H9 (cell line): ENCODE measurements around the gene DTNA. TPM values are rescaled to one million over a fixed set of nuclear protein-coding genes. Genes with fewer than 3 reads are reported as not detected.

Experiments used
- DNase-seq: peaks from one replicate; pipeline ENCODE4 v3.0.0-alpha.2; 2017
- H2AFZ ChIP-seq: one replicate; pipeline ENCODE4 v1.6.1; 2013; ENCODE audit warnings: mild to moderate bottlenecking, low read length, control low read depth, moderate library complexity
- H2AK5ac ChIP-seq: 2 replicates; pipeline ENCODE4 v1.6.1; 2013; ENCODE audit warnings: low read length, control low read depth, mixed read lengths; ENCODE audit not compliant: insufficient read length
- H2BK120ac ChIP-seq: one replicate; pipeline ENCODE4 v1.6.1; 2013; ENCODE audit warnings: low read depth, mild to moderate bottlenecking, low read length, control low read depth, inconsistent platforms; ENCODE audit not compliant: poor library complexity, severe bottlenecking
- H2BK12ac ChIP-seq: 2 replicates; pipeline ENCODE4 v1.6.1; 2013; ENCODE audit warnings: low read length, control low read depth, mixed read lengths, low read depth; ENCODE audit not compliant: insufficient read length
- H2BK15ac ChIP-seq: 2 replicates; pipeline ENCODE4 v1.6.1; 2013; ENCODE audit warnings: low read depth, low read length, control low read depth
- H2BK20ac ChIP-seq: one replicate; pipeline ENCODE4 v1.6.1; 2013; ENCODE audit warnings: low read depth, mild to moderate bottlenecking, low read length, control low read depth, inconsistent platforms; ENCODE audit not compliant: poor library complexity, severe bottlenecking
- H2BK5ac ChIP-seq: 2 replicates; pipeline ENCODE4 v1.6.1; 2013; ENCODE audit warnings: low read length, control low read depth, mixed read lengths; ENCODE audit not compliant: insufficient read length
- H3K14ac ChIP-seq: 2 replicates; pipeline ENCODE4 v1.6.1; 2013; ENCODE audit warnings: low read length, control low read depth; ENCODE audit not compliant: insufficient read depth
- H3K18ac ChIP-seq: 2 replicates; pipeline ENCODE4 v1.6.1; 2013; ENCODE audit warnings: low read depth, mild to moderate bottlenecking, mixed read lengths, low read length, control low read depth; ENCODE audit not compliant: insufficient read length
- H3K23ac ChIP-seq: 2 replicates; pipeline ENCODE4 v1.6.1; 2013; ENCODE audit warnings: low read length, control low read depth, mixed read lengths, low read depth; ENCODE audit not compliant: insufficient read length
- H3K23me2 ChIP-seq: 2 replicates; pipeline ENCODE4 v1.6.1; 2013; ENCODE audit warnings: low read depth, mild to moderate bottlenecking, mixed read lengths, low read length, control low read depth; ENCODE audit not compliant: insufficient read length, poor library complexity, severe bottlenecking
- H3K27ac ChIP-seq: 2 replicates; pipeline ENCODE4 v1.5.1; 2013; ENCODE audit warnings: low read length, control low read depth, mixed read lengths, low read depth; ENCODE audit not compliant: insufficient read length
- H3K27me3 ChIP-seq: 2 replicates; pipeline ENCODE4 v1.6.1; 2013; ENCODE audit warnings: low read length, control low read depth, inconsistent platforms; ENCODE audit not compliant: insufficient read depth
- H3K4ac ChIP-seq: 2 replicates; pipeline ENCODE4 v1.6.1; 2013; ENCODE audit warnings: low read depth, mild to moderate bottlenecking, control low read depth, inconsistent platforms, low read length, moderate library complexity
- H3K4me1 ChIP-seq: 2 replicates; pipeline ENCODE4 v1.6.1; 2013; ENCODE audit warnings: low read length, control low read depth, inconsistent platforms; ENCODE audit not compliant: insufficient read depth
- H3K4me2 ChIP-seq: 2 replicates; pipeline ENCODE4 v1.6.1; 2013; ENCODE audit warnings: low read length, control low read depth, mixed read lengths; ENCODE audit not compliant: insufficient read length, insufficient read depth
- H3K56ac ChIP-seq: 2 replicates; pipeline ENCODE4 v1.6.1; 2013; ENCODE audit warnings: low read depth, mild to moderate bottlenecking, mixed read lengths, low read length, control low read depth; ENCODE audit not compliant: insufficient read length
- H3K79me1 ChIP-seq: 2 replicates; pipeline ENCODE4 v1.6.1; 2013; ENCODE audit warnings: low read depth, mild to moderate bottlenecking, moderate library complexity, low read length, control low read depth, inconsistent platforms; ENCODE audit not compliant: insufficient read depth, poor library complexity, severe bottlenecking
- H3K79me2 ChIP-seq: 2 replicates; pipeline ENCODE4 v1.6.1; 2013; ENCODE audit warnings: low read length, control low read depth, inconsistent platforms; ENCODE audit not compliant: insufficient read depth
- H3K9ac ChIP-seq: 2 replicates; pipeline ENCODE4 v1.6.1; 2013; ENCODE audit warnings: low read length, control low read depth, mixed read lengths; ENCODE audit not compliant: insufficient read length; ENCODE audit errors: extremely low read depth
- H3K9me3 ChIP-seq: one replicate; pipeline ENCODE4 v1.6.1; 2013; ENCODE audit warnings: low read depth, low read length, inconsistent platforms; ENCODE audit not compliant: control insufficient read depth
- H3T11ph ChIP-seq: one replicate; pipeline ENCODE4 v1.6.1; 2013; ENCODE audit warnings: mild to moderate bottlenecking, low read length, control low read depth, inconsistent platforms
- H4K20me1 ChIP-seq: one replicate; pipeline ENCODE4 v1.6.1; 2013; ENCODE audit not compliant: control insufficient read depth, insufficient read length, insufficient read depth
- H4K5ac ChIP-seq: 2 replicates; pipeline ENCODE4 v1.6.1; 2013; ENCODE audit warnings: low read depth, mild to moderate bottlenecking, mixed read lengths, low read length, control low read depth; ENCODE audit not compliant: insufficient read length
- H4K8ac ChIP-seq: replicated peaks from 2 replicates; pipeline ENCODE4 v1.6.1; 2013; ENCODE audit warnings: low read length, control low read depth, mixed read lengths, low read depth; ENCODE audit not compliant: insufficient read length
- H4K91ac ChIP-seq: 2 replicates; pipeline ENCODE4 v1.6.1; 2013; ENCODE audit warnings: low read depth, mild to moderate bottlenecking, moderate library complexity, mixed read lengths, low read length, control low read depth; ENCODE audit not compliant: insufficient read length
- H3K27ac Mint-ChIP-seq, 3 experiments: 2 replicates in 2 of 3; 3 replicates in 1 of 3; pipeline ENCODE4 v1.8.0; 2020 to 2021; ENCODE audit warnings: mixed read lengths in 3 of 3, mild to moderate bottlenecking in 1 of 3, moderate library complexity in 1 of 3
- H3K27me3 Mint-ChIP-seq: 2 replicates; pipeline ENCODE4 v1.8.0; 2021; ENCODE audit warnings: low read depth, mild to moderate bottlenecking, moderate library complexity, mixed read lengths
- H3K36me3 Mint-ChIP-seq, 3 experiments: 2 replicates in 2 of 3; 3 replicates in 1 of 3; pipeline ENCODE4 v1.8.0; 2020 to 2021; ENCODE audit warnings: low read depth in 3 of 3, mixed read lengths in 3 of 3; ENCODE audit not compliant: insufficient read depth in 1 of 3
- H3K4me1 Mint-ChIP-seq, 2 experiments: 2 replicates each; pipeline ENCODE4 v1.8.0; 2020; ENCODE audit warnings: mixed read lengths in 2 of 2
- H3K4me3 Mint-ChIP-seq, 2 experiments: 2 replicates in 1 of 2; 3 replicates in 1 of 2; pipeline ENCODE4 v1.8.0; 2020 to 2021; ENCODE audit warnings: mild to moderate bottlenecking in 2 of 2, mixed read lengths in 2 of 2, moderate library complexity in 1 of 2
- H3K9me3 Mint-ChIP-seq, 2 experiments: 2 replicates in 1 of 2; 3 replicates in 1 of 2; pipeline ENCODE4 v1.8.0; 2020; ENCODE audit warnings: mild to moderate bottlenecking in 2 of 2, mixed read lengths in 2 of 2, moderate library complexity in 1 of 2
- WGBS: extraction: QIAGEN DNeasy Blood & Tissue Kit; methylation state at CpG from one replicate; pipeline ENCODE4 v1.1.7; 2013; ENCODE audit warnings: missing lambda C conversion rate, low lambda C conversion rate, mixed read lengths; ENCODE audit not compliant: insufficient read length; ENCODE audit errors: extremely low coverage; 5-methylcytosine and 5-hydroxymethylcytosine counted together
- total RNA-seq: library from RNA; stranded (reverse); gene quantifications from 2 replicates; pipeline ENCODE4 v1.2.1, GENCODE V29; 2021
- TF ChIP-seq, protein P1 (sequence below): fragments of 200-600 bp; sonication (generic); conservative IDR thresholded peaks from 3 replicates; pipeline ENCODE4 v1.8.0; 2021; ENCODE audit warnings: antibody characterized with exemption, mild to moderate bottlenecking

The DTNA gene
- total RNA-seq, 1 experiment from 2014 or later: 25.5 TPM

DNA sequence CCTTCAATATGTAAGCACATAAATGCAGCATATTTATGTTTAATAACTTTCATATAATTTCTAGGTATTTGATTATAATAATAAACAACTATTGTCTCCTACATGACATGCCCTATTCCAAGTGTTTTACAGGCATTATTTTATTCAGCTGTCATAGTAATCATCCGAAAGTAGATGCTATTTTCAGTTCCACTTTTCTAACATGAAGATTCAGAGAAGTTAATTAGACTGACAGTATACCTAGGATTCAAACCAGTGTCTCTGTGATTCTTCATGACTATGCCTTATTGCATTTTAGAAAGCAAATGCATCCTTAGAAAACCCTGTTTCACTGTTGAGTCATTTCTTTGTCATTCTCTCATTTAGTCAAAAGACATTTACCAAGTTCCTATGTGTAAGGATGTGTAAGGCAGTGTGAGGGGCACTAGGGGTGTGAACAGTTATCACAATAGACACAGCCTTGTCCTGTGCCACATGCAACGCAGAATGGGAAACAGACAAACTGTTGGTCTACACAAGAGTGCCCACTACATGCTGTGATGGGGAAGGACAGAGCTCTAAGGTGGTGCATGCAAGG, 79.8 kb downstream of the DTNA start:
- Histone ChIP-seq H2BK5ac (no peak overlapping the region), H3K79me2 (no peaks in the 10 kb centered on the region), H4K8ac (no peak overlapping the region), H2BK120ac (no peak overlapping the region), H3T11ph (no peak overlapping the region), H3K4me2 (no peak overlapping the region), H3K18ac (no peak overlapping the region), H2BK12ac (no peak overlapping the region), H3K4me1 (no peaks in the 10 kb centered on the region; the same call in 1 of the 2 replicates), H3K27me3 (no peaks in the 10 kb centered on the region), H2BK15ac (no peak overlapping the region), H2AK5ac (no peak overlapping the region), H3K23me2 (no peaks in the 10 kb centered on the region), H3K27ac (no peak overlapping the region), H3K14ac (no peak overlapping the region), H4K5ac (no peak overlapping the region), H3K9me3 (no peaks in the 10 kb centered on the region), H3K79me1 (no peaks in the 10 kb centered on the region), H3K23ac (no peak overlapping the region), H3K4ac (no peak overlapping the region), H2AFZ (no peak overlapping the region), H3K56ac (no peak overlapping the region), H4K20me1 (no peaks in the 10 kb centered on the region), H4K91ac (no peak overlapping the region), H3K9ac (no peak overlapping the region), H2BK20ac (no peak overlapping the region)
- TF ChIP-seq, protein P1, sequence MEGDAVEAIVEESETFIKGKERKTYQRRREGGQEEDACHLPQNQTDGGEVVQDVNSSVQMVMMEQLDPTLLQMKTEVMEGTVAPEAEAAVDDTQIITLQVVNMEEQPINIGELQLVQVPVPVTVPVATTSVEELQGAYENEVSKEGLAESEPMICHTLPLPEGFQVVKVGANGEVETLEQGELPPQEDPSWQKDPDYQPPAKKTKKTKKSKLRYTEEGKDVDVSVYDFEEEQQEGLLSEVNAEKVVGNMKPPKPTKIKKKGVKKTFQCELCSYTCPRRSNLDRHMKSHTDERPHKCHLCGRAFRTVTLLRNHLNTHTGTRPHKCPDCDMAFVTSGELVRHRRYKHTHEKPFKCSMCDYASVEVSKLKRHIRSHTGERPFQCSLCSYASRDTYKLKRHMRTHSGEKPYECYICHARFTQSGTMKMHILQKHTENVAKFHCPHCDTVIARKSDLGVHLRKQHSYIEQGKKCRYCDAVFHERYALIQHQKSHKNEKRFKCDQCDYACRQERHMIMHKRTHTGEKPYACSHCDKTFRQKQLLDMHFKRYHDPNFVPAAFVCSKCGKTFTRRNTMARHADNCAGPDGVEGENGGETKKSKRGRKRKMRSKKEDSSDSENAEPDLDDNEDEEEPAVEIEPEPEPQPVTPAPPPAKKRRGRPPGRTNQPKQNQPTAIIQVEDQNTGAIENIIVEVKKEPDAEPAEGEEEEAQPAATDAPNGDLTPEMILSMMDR: no peak
- H3K27me3 Mint-ChIP-seq: no peaks in the 10 kb centered on the region
- WGBS: no CpG with 5 or more reads among the region's 2 CpGs
- peaks cover 11 to 17% of the 10 kb centered on the region in 2 experiments for H3K4me1 Mint-ChIP-seq
- H3K27ac Mint-ChIP-seq: no peak overlapping the region
- H3K9me3 Mint-ChIP-seq: peaks cover 0 to 5% of the 10 kb centered on the region in 2 experiments
- no peak for DNase-seq
- H3K36me3 Mint-ChIP-seq: peaks cover 5 to 12% (median 6%) of the 10 kb centered on the region in 3 experiments; a peak in 4 of 7 replicates
- H3K4me3 Mint-ChIP-seq: no peak overlapping the region
